HL-60 (cell line): Measurements from ENCODE around the gene TRIM32.

Source experiments
- DNase-seq, 2 experiments: peaks; one replicate each; pipeline ENCODE4 v3.0.0-alpha.2; 2010 to 2020; ENCODE audit warnings: low read depth in 1 of 2, low spot score in 1 of 2
- H3K27ac ChIP-seq: fragments of 250-450 bp; sonication (Bioruptor Pico); replicated peaks from 2 replicates; pipeline ENCODE4 v1.5.1; 2020; ENCODE audit warnings: mild to moderate bottlenecking, moderate library complexity
- H3K27me3 ChIP-seq: fragments of 250-450 bp; sonication (Bioruptor Pico); 2 replicates; pipeline ENCODE4 v1.5.1; 2021; ENCODE audit warnings: mild to moderate bottlenecking, moderate library complexity; ENCODE audit not compliant: insufficient read depth, poor library complexity, severe bottlenecking
- H3K4me3 ChIP-seq: replicated peaks from 2 replicates; pipeline ENCODE4 v1.5.1; 2011; ENCODE audit warnings: mild to moderate bottlenecking, control low read depth, low read length; ENCODE audit not compliant: insufficient read depth
- GABPA ChIP-seq: IDR thresholded peaks from 2 replicates; pipeline ENCODE4 v1.6.1; 2012; ENCODE audit warnings: low read depth
- POLR2AphosphoS5 ChIP-seq: IDR thresholded peaks from 2 replicates; pipeline ENCODE4 v1.6.1; 2012; ENCODE audit warnings: low read depth
- REST ChIP-seq: IDR thresholded peaks from 2 replicates; pipeline ENCODE4 v1.6.1; 2012; ENCODE audit warnings: low read depth; ENCODE audit not compliant: insufficient replicate concordance
- SPI1 ChIP-seq: IDR thresholded peaks from 2 replicates; pipeline ENCODE4 v1.6.1; 2012; ENCODE audit warnings: low read depth, mild to moderate bottlenecking, borderline replicate concordance
- TF ChIP-seq, protein P1 (sequence below): IDR thresholded peaks from one replicate; pipeline ENCODE4 v1.5.1; 2011; ENCODE audit warnings: low read length, control low read depth, inconsistent platforms; ENCODE audit not compliant: insufficient read depth

The TRIM32 gene

DNA sequence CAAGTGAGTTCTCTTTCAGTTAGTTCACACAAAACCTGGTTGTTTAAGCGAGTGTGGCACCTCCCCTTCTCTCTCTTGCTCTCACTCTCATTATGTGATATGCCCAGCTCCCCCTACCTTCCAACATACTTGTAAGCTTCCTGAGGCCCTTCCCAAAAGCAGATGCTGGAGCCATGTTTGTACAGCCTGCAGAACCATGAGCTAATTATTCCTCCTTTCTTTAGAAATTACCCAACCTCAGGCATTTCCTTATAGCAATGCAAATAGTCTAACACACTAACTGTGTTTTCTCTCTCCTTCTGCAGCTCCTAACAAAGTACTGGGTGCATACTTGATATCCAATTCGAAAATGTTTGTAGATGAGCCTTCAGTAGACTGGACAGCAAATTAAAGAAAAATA, 62.7 kb downstream of the TRIM32 start:
- TF ChIP-seq POLR2AphosphoS5 (no peak), REST (no peak), GABPA (no peak), SPI1 (no peak)
- TF ChIP-seq, protein P1, sequence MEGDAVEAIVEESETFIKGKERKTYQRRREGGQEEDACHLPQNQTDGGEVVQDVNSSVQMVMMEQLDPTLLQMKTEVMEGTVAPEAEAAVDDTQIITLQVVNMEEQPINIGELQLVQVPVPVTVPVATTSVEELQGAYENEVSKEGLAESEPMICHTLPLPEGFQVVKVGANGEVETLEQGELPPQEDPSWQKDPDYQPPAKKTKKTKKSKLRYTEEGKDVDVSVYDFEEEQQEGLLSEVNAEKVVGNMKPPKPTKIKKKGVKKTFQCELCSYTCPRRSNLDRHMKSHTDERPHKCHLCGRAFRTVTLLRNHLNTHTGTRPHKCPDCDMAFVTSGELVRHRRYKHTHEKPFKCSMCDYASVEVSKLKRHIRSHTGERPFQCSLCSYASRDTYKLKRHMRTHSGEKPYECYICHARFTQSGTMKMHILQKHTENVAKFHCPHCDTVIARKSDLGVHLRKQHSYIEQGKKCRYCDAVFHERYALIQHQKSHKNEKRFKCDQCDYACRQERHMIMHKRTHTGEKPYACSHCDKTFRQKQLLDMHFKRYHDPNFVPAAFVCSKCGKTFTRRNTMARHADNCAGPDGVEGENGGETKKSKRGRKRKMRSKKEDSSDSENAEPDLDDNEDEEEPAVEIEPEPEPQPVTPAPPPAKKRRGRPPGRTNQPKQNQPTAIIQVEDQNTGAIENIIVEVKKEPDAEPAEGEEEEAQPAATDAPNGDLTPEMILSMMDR = no peak
- H3K27me3 ChIP-seq = no peaks in the 10 kb centered on the region
- no peak overlapping the region for H3K27ac ChIP-seq
- no peak overlapping the region for H3K4me3 ChIP-seq
- DNase-seq = no peak

DNA sequence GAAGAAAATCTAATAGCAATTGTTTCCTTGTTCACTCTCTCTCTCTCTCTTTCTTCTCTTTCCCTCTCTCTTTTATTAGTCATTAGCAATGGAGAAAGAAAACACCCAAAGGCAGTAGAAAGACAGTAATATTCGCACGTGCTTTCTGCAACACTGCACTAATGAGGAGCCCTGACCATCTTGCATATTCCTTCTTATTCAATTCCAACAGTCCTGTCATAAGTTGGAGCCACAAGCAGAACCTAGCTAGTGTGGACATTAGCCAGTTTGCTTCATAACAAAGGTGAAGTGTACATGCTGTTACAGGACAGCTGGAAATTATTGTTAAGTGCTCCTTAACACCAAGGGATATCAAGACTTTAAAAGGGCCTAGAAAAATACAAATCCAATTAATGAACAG, 63.4 kb downstream of the TRIM32 start:
- no peak for DNase-seq
- no peak overlapping the region for H3K4me3 ChIP-seq
- no peaks in the 10 kb centered on the region for H3K27me3 ChIP-seq
- no peak overlapping the region for H3K27ac ChIP-seq
- TF ChIP-seq, protein P1 = no peak
- TF ChIP-seq REST (no peak), POLR2AphosphoS5 (no peak), SPI1 (no peak), GABPA (no peak)
